CD4-positive, alpha-beta T cell (primary cell): ENCODE data around the gene CARD10. TPM values are rescaled to one million over a fixed set of nuclear protein-coding genes. Genes with fewer than 3 reads are reported as not detected.

Experiments used
- ATAC-seq: fragments of 200-7000 bp; cut with Tn5 transposase; one replicate; pipeline ENCODE4 v1.10.0; 2022; ENCODE audit warnings: mild to moderate bottlenecking; ENCODE audit not compliant: poor library complexity
- CTCF ChIA-PET: fragments of 350-600 bp; sonication (Branson Sonifier 250); formaldehyde crosslinking; loops from one replicate; lab custom pipeline; 2021; ENCODE audit warnings: antibody characterized with exemption, inconsistent platforms; lab: Charles Lee
- POLR2A ChIA-PET: fragments of 350-600 bp; sonication (Branson Sonifier 250); formaldehyde crosslinking; loops from one replicate; lab custom pipeline; 2021; ENCODE audit warnings: antibody characterized with exemption, inconsistent platforms; lab: Charles Lee
- DNase-seq, 14 experiments: peaks; one replicate each; pipeline ENCODE4 v3.0.0-alpha.2; 2013 to 2020; ENCODE audit warnings: mixed read lengths in 2 of 14
- H3K27ac ChIP-seq, 2 donors: one replicate each; pipeline versions ENCODE4 v1.5.1 to v1.7.0; 2013; ENCODE audit warnings: low read length in 2 of 2, low read depth in 1 of 2, mild to moderate bottlenecking in 1 of 2
- H3K27me3 ChIP-seq, 2 experiments: 1 replicate in 1 of 2; 2 replicates in 1 of 2; pipeline versions ENCODE4 v1.6.1 to v1.7.0; 2013; ENCODE audit warnings: low read length in 2 of 2, control low read depth in 1 of 2, mild to moderate bottlenecking in 1 of 2, moderate library complexity in 1 of 2; ENCODE audit not compliant: insufficient read depth in 2 of 2, control insufficient read depth in 1 of 2
- H3K36me3 ChIP-seq: one replicate; pipeline ENCODE4 v1.6.1; 2013; ENCODE audit warnings: low read length, control low read depth; ENCODE audit not compliant: insufficient read depth
- H3K4me1 ChIP-seq: one replicate; pipeline ENCODE4 v1.6.1; 2013; ENCODE audit warnings: low read length, control low read depth; ENCODE audit not compliant: insufficient read depth
- H3K4me3 ChIP-seq: one replicate; pipeline ENCODE4 v1.5.1; 2013; ENCODE audit warnings: mild to moderate bottlenecking, low read length, moderate library complexity
- H3K9me3 ChIP-seq, 2 experiments: 1 replicate in 1 of 2; 2 replicates in 1 of 2; pipeline versions ENCODE4 v1.6.1 to v1.7.0; 2013; ENCODE audit warnings: low read length in 2 of 2, mild to moderate bottlenecking in 2 of 2, control low read depth in 1 of 2, moderate library complexity in 1 of 2; ENCODE audit not compliant: control insufficient read depth in 1 of 2, insufficient read depth in 1 of 2
- H3K27ac Mint-ChIP-seq: one replicate; pipeline ENCODE4 v1.8.0; 2020; ENCODE audit warnings: mixed read lengths
- H3K27me3 Mint-ChIP-seq: one replicate; pipeline ENCODE4 v1.8.0; 2021; ENCODE audit warnings: mixed read lengths
- H3K36me3 Mint-ChIP-seq: one replicate; pipeline ENCODE4 v1.8.0; 2021; ENCODE audit warnings: low read depth, mixed read lengths
- H3K4me1 Mint-ChIP-seq: one replicate; pipeline ENCODE4 v1.8.0; 2021; ENCODE audit warnings: low read depth, mixed read lengths
- H3K4me3 Mint-ChIP-seq: one replicate; pipeline ENCODE4 v1.8.0; 2020; ENCODE audit warnings: mild to moderate bottlenecking, mixed read lengths
- H3K9me3 Mint-ChIP-seq: one replicate; pipeline ENCODE4 v1.8.0; 2020; ENCODE audit warnings: mixed read lengths
- intact Hi-C, 2 experiments: fragments of 100-400 bp; cut with DNase I in 1 of 2; cut with micrococcal nuclease in 1 of 2; formaldehyde crosslinking; loops; one replicate each; pipeline versions ENCODE4 v1.15.1 to v1.9.0; 2023 to 2025; cut with DNase I, micrococcal nuclease
- total RNA-seq, 174 experiments: library from RNA in 2 of 174; stranded (reverse) in 2 of 174; gene quantifications; one replicate each; pipeline ENCODE4 v1.2.3 and lab custom pipeline; 2021 to 2026
- TF ChIP-seq, protein P1 (sequence below): fragments of 200-600 bp; IDR thresholded peaks from one replicate; pipeline ENCODE4 v1.8.0; 2022; ENCODE audit warnings: antibody characterized with exemption, mild to moderate bottlenecking

Gene CARD10
- total RNA-seq, 2 experiments from 2014 or later = 0.20 to 0.63 TPM

DNA sequence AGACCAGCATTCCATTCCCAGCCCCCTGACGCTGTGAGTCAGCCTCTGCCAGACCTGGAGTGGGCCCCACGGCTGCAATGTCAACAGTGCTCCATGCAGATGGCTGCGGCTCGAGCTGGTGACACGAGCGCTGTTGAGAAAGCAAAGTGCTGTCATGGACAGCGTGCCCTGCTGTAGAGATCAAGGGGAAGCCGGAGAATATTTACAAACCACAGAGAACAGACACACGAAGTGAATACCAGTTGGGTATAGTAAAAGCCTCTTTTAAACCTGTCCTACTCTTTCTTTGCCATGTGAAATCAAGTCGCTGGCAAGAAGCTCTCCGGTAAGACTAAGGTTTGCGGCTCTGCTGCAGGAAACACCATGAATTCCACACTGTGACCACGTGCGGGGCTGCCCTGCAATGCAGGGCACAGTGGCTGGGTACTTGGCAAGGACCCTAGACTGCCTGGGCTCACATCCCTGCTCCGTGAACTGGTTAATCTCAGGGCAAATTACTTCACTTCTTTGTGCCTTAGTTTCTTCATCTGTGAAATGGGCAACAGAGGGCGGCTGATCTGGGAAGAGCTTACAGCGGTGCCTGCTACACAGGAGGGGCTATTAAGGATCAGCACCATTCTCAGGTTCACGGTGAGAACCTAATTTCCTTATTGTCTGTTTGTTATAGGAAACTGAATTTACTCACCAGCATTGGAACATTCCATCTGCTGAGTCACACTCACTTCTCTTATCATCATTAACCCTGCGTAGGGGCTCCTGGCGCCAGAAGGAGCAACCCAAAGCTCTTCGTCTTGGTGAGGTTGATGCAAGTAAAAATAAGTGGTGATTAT, 64.1 kb downstream of the CARD10 start:
- CTCF ChIA-PET = no interaction called here
- no peaks in the 10 kb centered on the region for H3K27me3 ChIP-seq
- Mint-ChIP-seq H3K27me3 (no peaks in the 10 kb centered on the region), H3K4me1 (peaks cover 6% of the 10 kb centered on the region), H3K27ac (no peak overlapping the region), H3K4me3 (no peak overlapping the region), H3K9me3 (no peaks in the 10 kb centered on the region), H3K36me3 (peaks cover 20% of the 10 kb centered on the region)
- TF ChIP-seq, protein P1, sequence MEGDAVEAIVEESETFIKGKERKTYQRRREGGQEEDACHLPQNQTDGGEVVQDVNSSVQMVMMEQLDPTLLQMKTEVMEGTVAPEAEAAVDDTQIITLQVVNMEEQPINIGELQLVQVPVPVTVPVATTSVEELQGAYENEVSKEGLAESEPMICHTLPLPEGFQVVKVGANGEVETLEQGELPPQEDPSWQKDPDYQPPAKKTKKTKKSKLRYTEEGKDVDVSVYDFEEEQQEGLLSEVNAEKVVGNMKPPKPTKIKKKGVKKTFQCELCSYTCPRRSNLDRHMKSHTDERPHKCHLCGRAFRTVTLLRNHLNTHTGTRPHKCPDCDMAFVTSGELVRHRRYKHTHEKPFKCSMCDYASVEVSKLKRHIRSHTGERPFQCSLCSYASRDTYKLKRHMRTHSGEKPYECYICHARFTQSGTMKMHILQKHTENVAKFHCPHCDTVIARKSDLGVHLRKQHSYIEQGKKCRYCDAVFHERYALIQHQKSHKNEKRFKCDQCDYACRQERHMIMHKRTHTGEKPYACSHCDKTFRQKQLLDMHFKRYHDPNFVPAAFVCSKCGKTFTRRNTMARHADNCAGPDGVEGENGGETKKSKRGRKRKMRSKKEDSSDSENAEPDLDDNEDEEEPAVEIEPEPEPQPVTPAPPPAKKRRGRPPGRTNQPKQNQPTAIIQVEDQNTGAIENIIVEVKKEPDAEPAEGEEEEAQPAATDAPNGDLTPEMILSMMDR = no peak
- no peaks in the 10 kb centered on the region for H3K9me3 ChIP-seq
- ATAC-seq = no peak
- POLR2A ChIA-PET = no interaction called here
- intact Hi-C loops = loop anchor here (2.0 to 5.0 kb wide), 4 partner anchors 42 to 378 kb away; no protein-coding TSS in a partner anchor
- peaks cover 11% of the 10 kb centered on the region for H3K4me1 ChIP-seq
- H3K27ac ChIP-seq = no peak overlapping the region
- no peak for DNase-seq
- no peak overlapping the region for H3K4me3 ChIP-seq
- peaks cover 3% of the 10 kb centered on the region for H3K36me3 ChIP-seq

DNA sequence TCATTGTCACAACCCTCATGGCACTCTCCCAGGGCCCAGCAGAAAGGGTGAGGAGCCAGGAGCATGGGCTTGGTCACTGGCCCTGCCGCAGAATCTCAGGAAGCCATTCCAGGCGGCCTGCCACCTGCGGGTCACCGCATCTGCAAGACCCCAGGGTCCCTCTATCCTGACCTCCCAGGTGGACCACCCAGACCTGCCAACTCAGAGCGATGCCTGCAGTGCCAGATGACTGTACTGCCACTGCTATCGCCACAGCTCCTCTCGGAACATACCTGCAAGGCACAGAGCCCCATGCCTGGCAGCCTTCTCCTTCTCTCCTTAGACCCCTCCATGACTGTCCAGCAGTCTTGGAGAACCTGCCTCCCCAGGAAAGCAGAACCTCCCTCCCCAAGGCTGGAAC, 65.5 kb downstream of the CARD10 start:
- Histone ChIP-seq H3K27ac (no peak overlapping the region), H3K9me3 (no peaks in the 10 kb centered on the region), H3K36me3 (peaks cover 3% of the 10 kb centered on the region), H3K4me3 (no peak overlapping the region), H3K4me1 (peaks cover 15% of the 10 kb centered on the region), H3K27me3 (no peaks in the 10 kb centered on the region)
- no peaks in the 10 kb centered on the region for H3K27me3 Mint-ChIP-seq
- TF ChIP-seq, protein P1 = no peak
- POLR2A ChIA-PET = no interaction called here
- CTCF ChIA-PET = no interaction called here
- peaks cover 6% of the 10 kb centered on the region for H3K4me1 Mint-ChIP-seq
- H3K27ac Mint-ChIP-seq = no peak overlapping the region
- no peak overlapping the region for H3K4me3 Mint-ChIP-seq
- intact Hi-C loops = loop anchor here in 1 of 2 experiments (2.0 kb wide), 1 partner anchor 65 kb away; no protein-coding TSS in a partner anchor
- DNase-seq = no peak
- peaks cover 14% of the 10 kb centered on the region for H3K36me3 Mint-ChIP-seq
- H3K9me3 Mint-ChIP-seq = no peaks in the 10 kb centered on the region
- no peak for ATAC-seq

DNA sequence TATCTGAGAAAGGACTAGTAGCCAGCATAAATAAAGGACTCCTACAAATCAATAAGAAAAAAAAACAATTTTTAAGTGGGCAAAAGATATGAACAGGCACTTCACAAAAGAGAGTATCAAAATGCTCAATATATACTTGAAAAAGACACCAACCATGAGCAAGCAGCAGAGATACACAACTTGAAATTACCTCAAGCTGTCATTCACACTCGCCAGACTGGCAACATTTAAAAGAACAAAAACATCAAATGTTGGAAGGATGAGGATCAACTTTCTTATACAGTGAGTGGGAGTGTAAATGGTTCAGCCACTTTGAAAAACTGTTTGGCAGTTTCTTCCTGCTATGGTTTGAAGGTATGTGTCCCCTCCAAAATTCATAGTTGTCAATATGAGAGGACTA, 68.0 kb downstream of the CARD10 start:
- Mint-ChIP-seq H3K36me3 (no peaks in the 10 kb centered on the region), H3K9me3 (no peaks in the 10 kb centered on the region), H3K4me1 (no peaks in the 10 kb centered on the region), H3K27me3 (no peaks in the 10 kb centered on the region), H3K4me3 (no peak overlapping the region), H3K27ac (no peak overlapping the region)
- H3K27ac ChIP-seq = no peak overlapping the region
- ChIA-PET CTCF (no interaction called here), POLR2A (no interaction called here)
- ATAC-seq (no peak), DNase-seq (no peak)
- TF ChIP-seq, protein P1 = no peak
- H3K27me3 ChIP-seq = no peaks in the 10 kb centered on the region
- H3K4me3 ChIP-seq = no peak overlapping the region
- H3K9me3 ChIP-seq = no peaks in the 10 kb centered on the region
- H3K36me3 ChIP-seq = peaks cover 3% of the 10 kb centered on the region
- H3K4me1 ChIP-seq = peaks cover 9% of the 10 kb centered on the region
- intact Hi-C loops = no loop called here
